HCT116 (cell line): ENCODE data around the gene KISS1R. TPM values are rescaled to one million over a fixed set of nuclear protein-coding genes. Genes with fewer than 3 reads are reported as not detected.
A peak's percentile ranks its signal among the peaks of the same experiment; 100 is the strongest.

ENCODE experiments used
- ATAC-seq: fragments of 200-7000 bp; cut with Tn5 transposase; 2 replicates; pipeline ENCODE4 v1.9.1; 2020; ENCODE audit warnings: mild to moderate bottlenecking, moderate library complexity
- BruUV-seq: library from RNA; stranded (reverse); fragments of 400-500 nt; replicated peaks from 2 replicates; lab custom pipeline; 2021; lab: Mats Ljungman, UMichigan
- CTCF ChIA-PET: fragments of 300-600 bp; sonication (Branson Sonifier 250); formaldehyde crosslinking; loops from one replicate; lab custom pipeline; 2021; ENCODE audit warnings: antibody characterized with exemption; lab: Charles Lee
- POLR2A ChIA-PET: fragments of 300-600, 350-600 bp; sonication (Branson Sonifier 250); formaldehyde crosslinking; loops from one replicate; lab custom pipeline; 2021; ENCODE audit warnings: antibody characterized with exemption; lab: Charles Lee
- RAD21 ChIA-PET, 2 experiments: fragments of 300-600 bp; sonication (Branson Sonifier 250); formaldehyde crosslinking; loops; one replicate each; lab custom pipeline; 2023; ENCODE audit warnings: low total read pairs in 2 of 2; ENCODE audit not compliant: uncharacterized antibody in 2 of 2, unreplicated experiment in 2 of 2, low non-redundant PET in 1 of 2; lab: Charles Lee
- DNase-seq: peaks from one replicate; pipeline ENCODE4 v3.0.0-alpha.2; 2010; ENCODE audit warnings: low read depth, low spot score
- H2AFZ ChIP-seq: fragments of 200-600 bp; shearing (Covaris generic), sonication (generic); 2 replicates; pipeline ENCODE4 v1.6.1; 2017; ENCODE audit warnings: low read depth, mixed run types, mixed read lengths, antibody characterized with exemption, low read length; ENCODE audit not compliant: poor library complexity, severe bottlenecking
- H3K27ac ChIP-seq: 2 replicates; pipeline ENCODE4 v1.5.1; 2012; ENCODE audit warnings: low read depth, low read length
- H3K27me3 ChIP-seq: fragments of 200-600 bp; sonication (generic); 2 replicates; pipeline ENCODE4 v1.6.1; 2016; ENCODE audit warnings: mixed run types, low read length, mixed read lengths; ENCODE audit not compliant: insufficient read depth
- H3K36me3 ChIP-seq, 2 experiments: fragments of 200-500 bp in 1 of 2; fragments of 200-600 bp in 1 of 2; sonication (Bioruptor generic) in 1 of 2; sonication (generic) in 1 of 2; 2 replicates each; pipeline versions ENCODE4 v1.5.1 to v1.6.1; 2014 to 2016; ENCODE audit warnings: low read length in 2 of 2, inconsistent platforms in 1 of 2, mixed read lengths in 1 of 2, mixed run types in 1 of 2; ENCODE audit not compliant: insufficient read depth in 2 of 2, control insufficient read depth in 1 of 2
- H3K4me1 ChIP-seq, 2 experiments: fragments of 200-600 bp in 1 of 2; sonication (generic) in 1 of 2; 2 replicates each; pipeline versions ENCODE4 v1.5.1 to v1.6.1; 2012 to 2017; ENCODE audit warnings: low read length in 2 of 2, inconsistent platforms in 1 of 2, mild to moderate bottlenecking in 1 of 2, mixed read lengths in 1 of 2, mixed run types in 1 of 2, moderate library complexity in 1 of 2; ENCODE audit not compliant: insufficient read depth in 2 of 2, control insufficient read depth in 1 of 2
- H3K4me2 ChIP-seq: fragments of 200-600 bp; sonication (generic); 2 replicates; pipeline ENCODE4 v1.6.1; 2017; ENCODE audit warnings: mixed run types, low read length, mixed read lengths
- H3K4me3 ChIP-seq, 2 experiments: fragments of 200-600 bp in 1 of 2; sonication (generic) in 1 of 2; replicated peaks in 1 of 2; 2 replicates each; pipeline ENCODE4 v1.5.1; 2011 to 2016; ENCODE audit warnings: low read length in 2 of 2, control low read depth in 1 of 2, low read depth in 1 of 2, mild to moderate bottlenecking in 1 of 2, mixed read lengths in 1 of 2, mixed run types in 1 of 2
- H3K79me2 ChIP-seq: fragments of 200-600 bp; sonication (generic); 2 replicates; pipeline ENCODE4 v1.6.1; 2017; ENCODE audit warnings: mild to moderate bottlenecking, mixed run types, low read length, moderate library complexity, mixed read lengths; ENCODE audit not compliant: insufficient read depth
- H3K9ac ChIP-seq: fragments of 200-600 bp; sonication (generic); 2 replicates; pipeline ENCODE4 v1.6.1; 2016; ENCODE audit warnings: low read length, mixed read lengths
- H3K9me2 ChIP-seq: fragments of 200-600 bp; sonication (generic), shearing (Covaris generic); 2 replicates; pipeline ENCODE4 v1.6.1; 2017; ENCODE audit warnings: mixed run types, mild to moderate bottlenecking, moderate library complexity; ENCODE audit not compliant: insufficient read depth
- H3K9me3 ChIP-seq, 2 experiments: fragments of 200-500 bp in 1 of 2; fragments of 200-600 bp in 1 of 2; sonication (Bioruptor generic) in 1 of 2; sonication (generic) in 1 of 2; 2 replicates each; pipeline ENCODE4 v1.6.1; 2014 to 2017; ENCODE audit warnings: low read length in 2 of 2, mixed read lengths in 2 of 2, inconsistent platforms in 1 of 2, low read depth in 1 of 2, mild to moderate bottlenecking in 1 of 2, mixed run types in 1 of 2, moderate library complexity in 1 of 2; ENCODE audit not compliant: control insufficient read depth in 1 of 2, insufficient read depth in 1 of 2
- H4K20me1 ChIP-seq: fragments of 200-600 bp; sonication (generic), shearing (Covaris generic); 2 replicates; pipeline ENCODE4 v1.6.1; 2017; ENCODE audit warnings: mixed run types, mild to moderate bottlenecking, moderate library complexity; ENCODE audit not compliant: insufficient read depth
- CEBPB ChIP-seq: IDR thresholded peaks from 2 replicates; pipeline ENCODE4 v1.6.1; 2012; ENCODE audit warnings: low read depth
- EZH2phosphoT487 ChIP-seq: fragments of 200-600 bp; IDR thresholded peaks from 2 replicates; pipeline ENCODE4 v1.6.1; 2018; ENCODE audit warnings: antibody characterized with exemption, borderline replicate concordance
- FOSL1 ChIP-seq: IDR thresholded peaks from 2 replicates; pipeline ENCODE4 v1.6.1; 2012; ENCODE audit warnings: low read depth
- JUND ChIP-seq: IDR thresholded peaks from 2 replicates; pipeline ENCODE4 v1.6.1; 2012
- POLR2A ChIP-seq: IDR thresholded peaks from 2 replicates; pipeline ENCODE4 v1.7.0; 2011; ENCODE audit warnings: borderline replicate concordance; ENCODE audit not compliant: insufficient read depth, insufficient read length; ENCODE audit errors: extremely low read depth
- POLR2AphosphoS5 ChIP-seq: IDR thresholded peaks from 2 replicates; pipeline ENCODE4 v1.6.1; 2011; ENCODE audit warnings: mild to moderate bottlenecking, low read depth, low read length, moderate library complexity
- RAD21 ChIP-seq: IDR thresholded peaks from 2 replicates; pipeline ENCODE4 v1.6.1; 2012; ENCODE audit warnings: low read depth, mild to moderate bottlenecking
- SIN3A ChIP-seq: IDR thresholded peaks from 2 replicates; pipeline ENCODE4 v1.6.1; 2012; ENCODE audit warnings: low read depth
- TCF7L2 ChIP-seq: IDR thresholded peaks from 2 replicates; pipeline ENCODE4 v1.7.0; 2011; ENCODE audit warnings: borderline replicate concordance, inconsistent platforms; ENCODE audit not compliant: insufficient read depth, insufficient read length; ENCODE audit errors: extremely low read depth
- ZBTB33 ChIP-seq: IDR thresholded peaks from 2 replicates; pipeline ENCODE4 v1.6.1; 2011; ENCODE audit warnings: mild to moderate bottlenecking, low read length, moderate library complexity; ENCODE audit not compliant: insufficient replicate concordance; ENCODE audit errors: extremely low read depth
- intact Hi-C: fragments of 100-400 bp; cut with micrococcal nuclease; formaldehyde crosslinking; loops from 2 replicates; pipeline ENCODE4 v1.10.0; 2022
- total RNA-seq: library from RNA; stranded (reverse); gene quantifications from one replicate; pipeline ENCODE4 v1.2.1, GENCODE V29; 2021; ENCODE audit not compliant: unreplicated experiment

The KISS1R gene
- total RNA-seq, 1 experiment from 2014 or later = 5.9 TPM

GRCh38 chr19:901216-902092, 15.7 kb upstream of the KISS1R start:
- TF ChIP-seq TCF7L2 (no peak), POLR2A (no peak), JUND (no peak), CEBPB (no peak), EZH2phosphoT487 (no peak), FOSL1 (no peak), RAD21 (no peak), ZBTB33 (no peak), SIN3A (no peak), POLR2AphosphoS5 (no peak)
- no TSS peak for BruUV-seq
- Histone ChIP-seq H3K4me3 (no peak overlapping the region), H3K9ac (no peak overlapping the region), H3K4me2 (peak overlapping the region; percentile 41; the same call in 1 of the 2 replicates), H3K36me3 (peaks cover 6 to 7% of the 10 kb centered on the region in 2 experiments; a peak in 3 of 4 replicates), H3K9me3 (no peaks in the 10 kb centered on the region), H2AFZ (no peak overlapping the region), H3K4me1 (peaks cover 6 to 16% of the 10 kb centered on the region in 2 experiments; a peak in 3 of 4 replicates), H3K9me2 (no peaks in the 10 kb centered on the region), H4K20me1 (no peaks in the 10 kb centered on the region), H3K27ac (peak overlapping the region; percentile 42; the same call in 1 of the 2 replicates), H3K79me2 (peaks cover 26% of the 10 kb centered on the region; the same call in 1 of the 2 replicates), H3K27me3 (no peaks in the 10 kb centered on the region)
- intact Hi-C loops = no loop called here
- POLR2A ChIA-PET = no interaction called here
- ATAC-seq (no peak), DNase-seq (no peak)
- CTCF ChIA-PET = no interaction called here
- RAD21 ChIA-PET = no interaction called here
